T-helper 1 cell treated with Interleukin-12 subunit alpha and Interleukin-12 subunit beta and Interleukin-4 antibody, amounts not matched to agents 30 ng/mL and 1 ng/mL, for 36 hours (primary cell): Measurements from ENCODE around the gene SDF2. TPM values are rescaled to one million over a fixed set of nuclear protein-coding genes. Genes with fewer than 3 reads are reported as not detected.
"Not testable (repeated sequence)": the region's sequence is repeated elsewhere in the genome, so short reads cannot be mapped to it uniquely, and the experiment has no call there.

Experiments used
- intact Hi-C: fragments of 100-400 bp; cut with micrococcal nuclease; formaldehyde crosslinking; loops from one replicate; pipeline ENCODE4 v1.15.1; 2024
- total RNA-seq: library from RNA; stranded (reverse); gene quantifications from 2 replicates; pipeline ENCODE4 v1.2.3, GENCODE V29; 2022

SDF2 gene
- total RNA-seq, 1 donor from 2014 or later: 49.9 TPM

DNA sequence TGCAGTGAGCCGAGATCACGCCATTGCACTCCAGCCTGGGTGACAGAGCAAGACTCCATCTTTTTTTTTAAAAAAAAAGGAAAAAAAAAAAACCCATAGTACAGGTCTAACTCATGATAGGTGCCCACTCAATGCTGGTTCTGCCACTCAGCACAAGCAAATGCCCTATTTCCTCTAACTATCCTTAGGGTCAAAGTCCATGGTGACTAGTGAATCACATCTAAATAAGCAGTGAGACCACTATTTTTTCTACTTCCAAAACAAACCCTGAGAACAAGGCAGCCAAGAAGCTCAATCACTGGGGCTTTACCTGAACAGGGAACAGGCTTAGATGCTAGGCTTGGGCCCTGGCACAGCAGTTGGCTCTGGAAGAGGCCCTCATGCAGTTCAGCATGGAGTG lies 20.1 kb downstream of the SDF2 start:
- intact Hi-C loops: no loop called here

- intact Hi-C loops: no loop called here
Measured at GRCh38 chr17:28635506-28635905, 26.2 kb downstream of the SDF2 start.

DNA sequence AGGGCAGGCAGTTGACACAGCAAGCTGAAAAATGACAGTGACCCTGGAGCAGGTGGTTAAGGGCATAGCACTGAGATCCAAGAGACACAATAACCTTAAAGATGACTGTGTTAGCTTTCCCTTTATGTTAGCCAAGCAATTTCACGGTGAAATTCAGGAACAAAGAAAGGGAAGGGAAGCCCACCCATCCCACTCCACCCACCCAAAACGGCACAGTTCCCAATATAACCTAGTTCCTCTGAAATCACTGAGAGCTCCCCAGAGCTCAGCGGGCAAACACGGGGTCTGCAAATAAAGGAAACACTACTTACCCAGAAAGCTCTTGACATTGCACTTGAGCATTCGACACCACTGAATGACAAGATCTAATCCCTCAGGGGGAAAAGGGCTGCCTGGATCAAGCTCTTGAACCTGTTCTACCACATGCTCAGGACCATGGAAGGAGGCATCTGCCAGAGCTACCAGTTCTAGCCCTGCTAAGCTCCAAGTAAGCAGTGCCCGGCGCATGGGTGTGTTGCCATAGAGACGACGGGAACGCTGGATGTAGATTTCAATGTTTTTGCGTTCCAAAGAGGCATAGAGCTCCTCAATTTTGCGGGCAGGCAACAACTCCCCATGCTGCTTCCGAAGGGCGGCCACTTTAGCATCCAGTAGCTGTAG lies 27.4 kb downstream of the SDF2 start:
- intact Hi-C loops: no loop called here

DNA sequence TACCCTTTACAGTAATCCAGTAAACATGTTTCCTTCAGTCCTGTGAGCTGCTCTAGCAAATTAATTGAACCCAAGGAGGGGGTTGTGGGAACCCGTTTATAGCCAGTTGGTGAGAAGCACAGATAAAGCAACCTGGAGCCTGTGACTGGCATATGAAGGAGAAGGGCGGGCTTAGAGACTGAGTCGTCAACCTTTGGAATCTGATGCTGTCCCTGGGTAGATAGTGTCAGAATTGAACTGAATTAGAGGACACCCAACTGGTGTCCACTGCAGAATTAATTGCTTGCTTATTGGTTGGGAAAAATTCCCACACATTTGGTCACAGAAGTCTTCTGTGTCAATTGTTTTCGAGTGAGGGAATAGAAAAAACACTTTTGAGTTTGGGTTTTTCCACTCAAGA lies 34.9 kb downstream of the SDF2 start:
- intact Hi-C loops: no loop called here

DNA sequence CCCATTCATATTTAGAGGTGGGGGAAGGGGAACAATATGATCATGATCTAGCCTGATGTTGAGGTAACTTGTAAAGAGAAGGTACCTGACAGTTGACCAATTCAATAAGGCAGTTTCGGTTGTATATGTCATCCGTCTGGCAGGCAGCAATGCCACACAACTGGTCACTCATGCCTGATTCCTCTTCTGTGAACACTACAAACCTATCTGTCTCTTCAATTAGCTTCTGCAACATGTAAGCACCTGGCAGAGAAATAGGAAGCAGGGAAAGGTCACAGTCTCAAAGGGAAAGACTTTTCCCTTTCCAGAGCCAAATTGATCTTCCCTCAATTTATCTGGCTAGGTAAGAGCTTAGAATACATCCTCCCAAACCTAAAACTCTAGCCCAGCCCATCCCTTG lies 37.6 kb downstream of the SDF2 start:
- intact Hi-C loops: no loop called here

DNA sequence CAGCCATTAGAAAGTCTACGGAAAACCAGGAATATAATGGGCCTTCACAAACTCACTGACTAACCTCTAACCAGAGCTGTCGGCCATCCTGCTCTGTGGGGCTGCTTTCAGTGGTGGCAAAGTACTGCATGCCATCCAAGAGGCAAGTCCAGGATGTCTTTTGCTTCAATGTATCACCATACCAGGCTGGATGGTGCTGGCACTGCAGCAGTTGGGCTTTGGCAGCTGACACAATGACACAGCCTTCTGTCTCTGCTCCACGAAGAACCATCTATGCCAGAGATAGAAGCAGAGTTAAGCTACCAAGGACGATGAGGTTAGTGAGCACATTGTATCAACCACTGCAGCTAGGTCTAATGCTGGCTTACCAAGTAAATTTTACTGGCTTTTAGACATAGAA lies 38.0 kb downstream of the SDF2 start:
- intact Hi-C loops: no loop called here

- intact Hi-C loops: no loop called here
Measured at GRCh38 chr17:28622186-28622585, 39.5 kb downstream of the SDF2 start.

- intact Hi-C loops: no loop called here
Measured at GRCh38 chr17:28620010-28620409, 41.7 kb downstream of the SDF2 start.

DNA sequence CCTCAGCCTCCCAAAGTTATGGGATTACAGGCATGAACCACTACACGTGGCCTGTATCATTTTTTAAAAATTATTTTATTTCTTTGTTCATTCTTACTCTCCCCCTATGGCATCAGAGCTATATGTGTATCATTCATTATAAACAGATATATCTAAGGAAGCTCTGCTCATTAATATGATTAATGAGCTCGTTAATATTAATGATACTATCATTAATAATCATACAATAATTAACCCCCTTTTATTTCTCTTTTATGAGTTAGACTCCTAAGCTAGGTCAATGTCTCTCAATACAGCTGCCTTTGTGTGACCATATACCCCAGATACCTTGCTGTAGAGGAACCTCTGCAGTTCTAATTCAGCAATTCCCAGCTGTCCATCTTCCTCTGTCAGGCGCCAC lies 43.2 kb downstream of the SDF2 start:
- intact Hi-C loops: no loop called here

DNA sequence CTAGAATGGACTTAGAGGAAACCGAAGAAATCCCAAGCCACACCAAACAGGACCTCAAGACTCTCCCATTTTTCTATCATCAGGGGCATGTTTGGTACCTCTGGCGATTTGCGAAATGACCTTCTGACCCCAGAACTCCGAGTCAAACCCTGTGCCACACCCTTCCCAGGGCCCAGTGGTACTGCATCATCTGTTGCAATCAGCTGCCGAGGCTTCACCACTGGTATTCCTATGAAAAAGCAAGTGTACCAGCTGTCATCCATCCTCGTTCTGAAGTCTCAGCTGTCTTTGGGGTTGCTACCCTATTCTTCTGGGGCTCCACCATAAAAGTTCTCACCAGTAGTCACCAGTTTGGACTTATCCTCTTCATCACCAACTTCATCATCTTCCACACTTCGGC lies 45.4 kb downstream of the SDF2 start:
- intact Hi-C loops: no loop called here

GRCh38 chr17:28615260-28615940 lies 46.3 kb downstream of the SDF2 start:
- intact Hi-C loops: no loop called here

DNA sequence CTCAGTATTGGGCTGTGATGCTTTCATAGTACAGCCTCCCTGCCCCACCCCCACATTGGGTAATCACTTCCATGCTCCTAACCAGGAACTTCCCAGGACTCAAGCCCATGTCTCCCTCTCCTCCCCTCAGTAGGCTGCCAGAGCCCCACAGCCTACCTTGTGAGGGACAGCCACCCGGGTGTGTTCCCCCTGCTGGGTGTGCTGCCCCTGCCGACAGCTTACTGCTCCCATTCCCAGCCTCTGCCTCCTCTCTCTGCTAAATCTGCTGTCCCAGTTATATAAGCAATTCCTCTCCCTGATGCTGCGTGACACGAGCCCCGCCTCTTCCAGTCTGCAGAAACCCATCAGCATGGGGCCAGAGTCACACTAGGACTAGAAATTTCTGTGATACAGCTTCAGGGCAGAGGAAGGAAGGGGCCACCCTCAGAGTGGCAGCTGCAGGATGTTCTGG lies 47.8 kb downstream of the SDF2 start, which contains the start of gene RSKR:
Gene RSKR, minus strand, starts transcription at position 255 of the 451 bp plus-strand sequence. Its CDS starts 24 bp downstream, at position 231.
- intact Hi-C loops: loop anchor here (5.0 kb wide), 1 partner anchor 67 kb away; no protein-coding TSS in a partner anchor

DNA sequence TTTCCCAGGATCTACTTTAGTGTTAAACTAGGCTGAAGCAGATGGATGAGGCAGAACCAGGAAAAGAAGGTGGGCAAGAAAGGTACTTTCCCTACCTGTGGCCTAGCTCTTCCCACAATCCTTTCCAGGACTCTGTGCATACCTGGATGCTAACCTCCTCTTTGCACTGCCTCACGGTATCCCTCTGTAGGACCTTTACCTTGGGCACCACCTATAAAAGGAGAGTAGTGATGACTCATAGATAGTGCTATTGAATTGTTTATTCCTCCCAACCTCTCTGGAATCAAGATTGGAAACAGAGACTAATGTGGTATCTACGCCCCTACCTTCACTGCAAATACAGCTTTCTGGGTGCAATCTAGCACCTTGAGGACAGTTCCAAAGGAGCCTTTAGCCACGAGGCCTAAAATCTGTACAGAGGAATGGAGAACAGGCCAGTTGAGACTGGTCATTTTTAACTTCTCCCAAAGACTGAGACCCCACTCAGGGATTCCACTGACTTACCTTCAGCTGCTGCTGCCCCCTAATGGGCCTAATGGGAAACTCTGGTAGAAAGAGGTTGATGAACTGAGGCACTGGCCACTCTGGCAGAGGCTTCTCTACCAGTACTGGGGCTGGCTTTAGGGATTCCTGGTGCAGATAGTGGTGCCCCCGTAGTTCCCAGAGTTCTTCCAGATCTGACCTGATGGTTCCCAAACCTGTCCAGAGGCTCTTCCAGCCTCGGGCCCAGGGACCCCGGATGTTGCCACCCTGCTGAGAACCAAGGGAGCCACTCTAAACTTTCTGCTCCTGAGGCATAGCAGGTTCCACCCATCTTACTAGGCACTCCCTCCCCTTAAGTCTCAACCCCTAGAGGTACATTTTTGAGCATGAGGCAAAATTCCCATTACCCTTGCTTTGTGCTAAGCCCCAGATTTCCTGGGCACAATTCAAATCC lies 48.5 kb downstream of the SDF2 start:
- intact Hi-C loops: loop anchor here (5.0 kb wide), 1 partner anchor 66 kb away; no protein-coding TSS in a partner anchor

GRCh38 chr17:28612531-28612930 lies 49.2 kb downstream of the SDF2 start:
- intact Hi-C loops: loop anchor here (5.0 kb wide), 1 partner anchor 65 kb away; no protein-coding TSS in a partner anchor

DNA sequence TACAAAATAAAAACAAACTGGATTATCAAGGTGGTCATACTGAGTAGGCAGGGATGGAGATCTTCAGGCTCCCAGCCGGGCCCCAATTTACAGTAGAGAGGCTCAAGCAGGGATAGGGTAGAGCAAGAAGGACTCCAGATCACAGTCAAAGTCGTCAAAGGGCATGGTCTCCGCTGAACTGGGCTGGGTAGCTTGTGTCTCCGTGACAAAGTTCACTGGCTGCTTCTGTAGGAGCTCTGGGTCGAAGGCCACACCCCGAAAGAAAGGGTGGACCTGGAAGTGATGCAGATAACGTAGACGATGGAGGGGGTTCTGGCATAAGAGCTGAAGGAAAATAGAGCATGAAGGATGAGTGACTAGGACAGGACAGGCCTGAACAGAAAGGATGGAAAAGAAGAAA lies 51.3 kb downstream of the SDF2 start:
- intact Hi-C loops: loop anchor here (5.0 kb wide), 1 partner anchor 63 kb away; no protein-coding TSS in a partner anchor

DNA sequence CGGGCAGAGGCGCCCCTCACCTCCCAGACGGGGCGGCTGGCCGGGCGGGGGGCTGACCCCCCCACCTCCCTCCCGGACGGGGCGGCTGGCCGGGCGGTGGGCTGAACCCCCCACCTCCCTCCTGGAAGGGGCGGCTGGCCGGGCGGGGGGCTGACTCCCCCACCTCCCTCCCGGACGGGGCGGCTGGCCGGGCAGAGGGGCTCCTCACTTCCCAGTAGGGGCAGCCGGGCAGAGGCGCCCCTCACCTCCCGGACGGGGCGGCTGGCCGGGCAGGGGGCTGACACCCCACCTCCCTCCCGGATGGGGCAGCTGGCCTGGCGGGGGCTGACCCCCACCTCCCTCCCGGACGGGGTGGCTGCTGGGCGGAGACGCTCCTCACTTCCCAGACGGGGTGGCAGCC lies 57.7 kb downstream of the SDF2 start:
- intact Hi-C loops: not testable (repeated sequence)

DNA sequence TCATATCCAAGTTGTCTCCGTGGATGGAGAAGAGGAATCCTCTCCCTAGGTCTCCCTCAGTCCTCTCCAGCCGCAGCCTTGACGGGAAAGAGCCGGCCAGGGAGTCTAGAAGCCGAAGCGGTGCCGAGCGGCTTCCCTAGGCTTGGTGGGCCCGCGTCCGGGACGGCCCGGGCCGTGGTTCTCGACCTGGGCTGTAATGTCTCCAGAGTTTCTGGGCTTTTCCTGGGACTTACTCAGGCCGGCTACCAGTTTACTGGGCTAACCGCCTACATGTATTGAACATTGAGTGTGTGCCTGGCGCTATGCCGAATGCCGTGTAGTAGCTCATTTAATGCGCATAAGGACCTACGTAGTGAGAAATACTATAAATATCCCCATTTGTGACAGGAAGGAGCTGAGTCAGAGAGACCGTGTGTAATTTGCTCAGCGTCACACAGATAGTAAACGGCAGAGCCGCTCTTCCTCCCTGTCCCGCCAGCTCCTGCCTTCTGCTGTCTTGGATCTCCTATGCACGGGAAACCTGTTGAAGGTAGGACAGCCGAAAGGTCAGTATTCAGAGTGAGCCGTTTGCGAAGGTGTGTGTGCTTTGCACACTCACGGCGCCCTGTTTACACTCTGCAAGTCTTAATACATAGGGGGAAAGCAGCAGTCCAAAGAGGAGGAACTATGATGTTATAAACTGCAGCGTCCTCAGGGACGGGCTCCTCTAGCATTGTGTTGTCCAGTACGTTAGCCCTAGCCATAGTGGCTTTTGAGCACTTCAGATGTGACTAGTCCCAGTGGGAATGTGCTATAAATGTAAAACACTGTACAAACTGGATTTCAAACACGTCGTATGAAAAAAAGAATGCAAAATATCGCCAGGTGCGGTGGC lies 62.2 kb downstream of the SDF2 start:
- intact Hi-C loops: loop anchor here (1.0 to 2.0 kb wide), 10 partner anchors 23 to 353 kb away; partner anchors contain the start of genes ALDOC, BLTP2, ERAL1 and PIGS

DNA sequence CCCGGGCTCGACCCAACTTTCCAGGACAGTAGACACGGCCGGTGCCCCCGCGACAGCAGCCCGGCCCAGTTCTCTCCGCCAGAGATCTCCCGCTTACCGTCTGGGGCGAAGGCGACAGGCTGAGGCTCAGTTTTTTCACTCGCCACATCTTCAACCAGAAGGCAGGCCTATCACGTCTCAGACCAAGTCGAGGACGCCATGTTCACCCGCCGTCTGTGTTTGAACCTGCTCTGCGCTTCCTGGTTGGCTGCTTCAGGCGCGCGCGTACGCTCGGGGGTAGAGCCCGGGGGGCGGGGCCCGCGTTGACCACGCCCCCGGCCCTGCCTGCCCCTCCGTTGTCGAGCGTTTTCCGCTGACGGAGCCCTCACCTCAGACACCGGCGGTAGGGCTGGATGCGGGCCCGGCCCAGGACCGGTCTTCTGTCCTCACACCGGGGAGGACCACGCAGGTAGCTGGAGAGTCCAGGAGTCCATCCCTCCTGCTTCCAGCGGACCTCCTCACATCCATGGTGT lies 62.9 kb downstream of the SDF2 start, which contains the start of gene SPAG5:
Gene SPAG5, minus strand, starts transcription at position 227 of the 512 bp plus-strand sequence. Its CDS starts 79 bp downstream, at position 148.
- intact Hi-C loops: loop anchor here (1.0 to 2.0 kb wide), 10 partner anchors 23 to 353 kb away; partner anchors contain the start of genes ALDOC, BLTP2, ERAL1 and PIGS

GRCh38 chr17:28598389-28598788 lies 63.3 kb downstream of the SDF2 start:
- intact Hi-C loops: loop anchor here (2.0 kb wide), 1 partner anchor 256 kb away; the partner anchor contains the start of gene ERAL1
